ENCODE data around the gene SSTR3. TPM values are rescaled to one million over a fixed set of nuclear protein-coding genes. Genes with fewer than 3 reads are reported as not detected.

Gene SSTR3
- total and polyA plus RNA-seq, 2 of the 13 experiments (the other 11 are each of a cell fraction or from before 2014, with no cell fraction given), result 0.08 to 0.64 TPM

DNA sequence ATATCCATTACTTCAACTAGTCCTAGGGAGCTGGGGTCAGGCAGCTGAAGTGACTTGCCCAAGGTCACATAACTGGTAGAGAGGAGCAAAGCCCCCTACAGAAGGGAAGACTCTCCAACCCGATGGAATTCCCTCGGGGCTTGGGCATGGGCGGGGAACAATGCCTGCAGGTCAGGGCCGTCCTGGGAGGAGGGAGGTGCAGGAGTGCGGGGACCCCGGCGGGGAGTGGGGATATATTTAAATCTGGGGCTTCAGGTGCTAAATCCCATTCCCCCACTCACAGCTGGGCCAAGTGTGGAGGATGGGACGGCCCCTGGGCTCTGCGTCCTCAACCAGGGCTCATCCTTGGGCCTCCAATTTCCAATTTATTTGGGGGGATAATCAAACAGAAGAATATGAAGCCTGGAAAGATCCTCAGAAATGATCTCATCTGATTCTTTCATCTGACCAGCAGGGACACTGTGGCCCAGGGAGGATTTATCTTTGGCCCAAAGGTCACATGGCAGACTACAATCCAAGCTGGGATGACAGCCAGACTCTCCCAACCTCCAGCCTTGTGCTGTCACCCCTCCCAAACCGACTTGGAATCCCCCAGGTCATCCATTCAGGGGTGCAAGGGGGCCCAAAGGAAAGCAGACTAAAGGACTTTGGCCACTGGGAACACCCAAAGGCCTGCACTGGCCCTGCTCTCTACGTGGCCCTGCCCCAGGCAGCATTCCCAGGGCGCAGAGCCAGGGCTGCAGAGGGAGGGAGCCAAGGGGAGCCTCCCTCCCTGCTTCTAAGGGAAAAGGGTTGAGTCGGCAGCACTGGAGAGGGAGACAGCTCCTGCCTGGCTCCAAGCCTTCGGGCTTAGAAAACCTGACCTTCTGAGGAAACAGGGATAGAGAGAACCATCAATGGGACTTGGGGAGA lies 15.5 kb downstream of the SSTR3 start (continued):
- TF ChIP-seq KIAA2018 (CRISPR knock-in tag; IDR thresholded peaks at IDR 0.05; ENCODE audit: borderline replicate concordance) (no peak), CC2D1A (CRISPR knock-in tag; IDR thresholded peaks at IDR 0.05) (no peak), SMARCC2 (IDR thresholded peaks at IDR 0.05) (no peak), ZMAT3 (CRISPR knock-in tag; conservative IDR thresholded peaks at IDR 0.05) (no peak), ZBTB38 (CRISPR knock-in tag; IDR thresholded peaks at IDR 0.05) (no peak), TRIM24 (CRISPR knock-in tag; IDR thresholded peaks at IDR 0.05) (0 out of 2 replicates have a peak, but pooled peaks have one; percentile 37), MATR3 (CRISPR knock-in tag; IDR thresholded peaks at IDR 0.05) (no peak), MAFG (CRISPR knock-in tag; IDR thresholded peaks at IDR 0.05) (no peak), SKI (IDR thresholded peaks at IDR 0.05; ENCODE audit: partially characterized antibody) (peak; percentile 50), ZNF121 (CRISPR knock-in tag; IDR thresholded peaks at IDR 0.05) (no peak), STAT5B (CRISPR knock-in tag; IDR thresholded peaks at IDR 0.05) (no peak), ZC3H4 (CRISPR knock-in tag; IDR thresholded peaks at IDR 0.05; ENCODE audit: borderline replicate concordance) (no peak)
- TF ChIP-seq, protein P1, sequence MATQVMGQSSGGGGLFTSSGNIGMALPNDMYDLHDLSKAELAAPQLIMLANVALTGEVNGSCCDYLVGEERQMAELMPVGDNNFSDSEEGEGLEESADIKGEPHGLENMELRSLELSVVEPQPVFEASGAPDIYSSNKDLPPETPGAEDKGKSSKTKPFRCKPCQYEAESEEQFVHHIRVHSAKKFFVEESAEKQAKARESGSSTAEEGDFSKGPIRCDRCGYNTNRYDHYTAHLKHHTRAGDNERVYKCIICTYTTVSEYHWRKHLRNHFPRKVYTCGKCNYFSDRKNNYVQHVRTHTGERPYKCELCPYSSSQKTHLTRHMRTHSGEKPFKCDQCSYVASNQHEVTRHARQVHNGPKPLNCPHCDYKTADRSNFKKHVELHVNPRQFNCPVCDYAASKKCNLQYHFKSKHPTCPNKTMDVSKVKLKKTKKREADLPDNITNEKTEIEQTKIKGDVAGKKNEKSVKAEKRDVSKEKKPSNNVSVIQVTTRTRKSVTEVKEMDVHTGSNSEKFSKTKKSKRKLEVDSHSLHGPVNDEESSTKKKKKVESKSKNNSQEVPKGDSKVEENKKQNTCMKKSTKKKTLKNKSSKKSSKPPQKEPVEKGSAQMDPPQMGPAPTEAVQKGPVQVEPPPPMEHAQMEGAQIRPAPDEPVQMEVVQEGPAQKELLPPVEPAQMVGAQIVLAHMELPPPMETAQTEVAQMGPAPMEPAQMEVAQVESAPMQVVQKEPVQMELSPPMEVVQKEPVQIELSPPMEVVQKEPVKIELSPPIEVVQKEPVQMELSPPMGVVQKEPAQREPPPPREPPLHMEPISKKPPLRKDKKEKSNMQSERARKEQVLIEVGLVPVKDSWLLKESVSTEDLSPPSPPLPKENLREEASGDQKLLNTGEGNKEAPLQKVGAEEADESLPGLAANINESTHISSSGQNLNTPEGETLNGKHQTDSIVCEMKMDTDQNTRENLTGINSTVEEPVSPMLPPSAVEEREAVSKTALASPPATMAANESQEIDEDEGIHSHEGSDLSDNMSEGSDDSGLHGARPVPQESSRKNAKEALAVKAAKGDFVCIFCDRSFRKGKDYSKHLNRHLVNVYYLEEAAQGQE (IDR thresholded peaks at IDR 0.05; ENCODE audit: borderline replicate concordance in 1 of 2, low read depth in 1 of 2, low read length in 2 of 2), result peak in 1 of 2 experiments; percentile 24; a peak in 1 of 4 replicates
